Calu3 (cell line): ENCODE measurements around the gene ADCY7. TPM values are rescaled to one million over a fixed set of nuclear protein-coding genes. Genes with fewer than 3 reads are reported as not detected.

Source experiments
- BruUV-seq: library from RNA; stranded (reverse); fragments of 400-500 nt; replicated peaks from 2 replicates; lab custom pipeline; 2021; lab: Mats Ljungman, UMichigan
- CTCF ChIA-PET: fragments of 300-600 bp; sonication (Branson Sonifier 250); formaldehyde crosslinking; loops from one replicate; lab custom pipeline; 2022; ENCODE audit warnings: antibody characterized with exemption; lab: Charles Lee
- DNase-seq: peaks from one replicate; pipeline ENCODE4 v3.0.0; 2022
- H3K27ac Mint-ChIP-seq: one replicate; pipeline ENCODE4 v1.8.0; 2022; ENCODE audit warnings: mixed read lengths; ENCODE audit not compliant: unreplicated experiment
- H3K27me3 Mint-ChIP-seq: one replicate; pipeline ENCODE4 v1.8.0; 2022; ENCODE audit warnings: mixed read lengths; ENCODE audit not compliant: unreplicated experiment
- H3K36me3 Mint-ChIP-seq: one replicate; pipeline ENCODE4 v1.8.0; 2022; ENCODE audit warnings: mild to moderate bottlenecking, moderate library complexity, mixed read lengths; ENCODE audit not compliant: insufficient read depth, unreplicated experiment
- H3K4me1 Mint-ChIP-seq: one replicate; pipeline ENCODE4 v1.8.0; 2022; ENCODE audit warnings: mild to moderate bottlenecking, low read depth, mixed read lengths; ENCODE audit not compliant: unreplicated experiment
- H3K4me3 Mint-ChIP-seq: one replicate; pipeline ENCODE4 v1.8.0; 2022; ENCODE audit warnings: mild to moderate bottlenecking, low read depth, moderate library complexity, mixed read lengths; ENCODE audit not compliant: unreplicated experiment
- H3K9me3 Mint-ChIP-seq: one replicate; pipeline ENCODE4 v1.8.0; 2022; ENCODE audit warnings: low read depth, mixed read lengths; ENCODE audit not compliant: unreplicated experiment
- intact Hi-C: fragments of 100-400 bp; cut with micrococcal nuclease; formaldehyde crosslinking; loops from one replicate; pipeline ENCODE4 v1.10.0; 2022; ENCODE audit not compliant: unreplicated experiment
- total RNA-seq: library from RNA; stranded (reverse); gene quantifications from 2 replicates; pipeline ENCODE4 v1.2.3, GENCODE V29; 2022
- TF ChIP-seq, protein P1 (sequence below): fragments of 200-600 bp; IDR thresholded peaks from one replicate; pipeline ENCODE4 v1.8.0; 2022; ENCODE audit warnings: antibody characterized with exemption; ENCODE audit not compliant: unreplicated experiment

Gene ADCY7
- total RNA-seq, 1 experiment from 2014 or later: 67.7 TPM

DNA sequence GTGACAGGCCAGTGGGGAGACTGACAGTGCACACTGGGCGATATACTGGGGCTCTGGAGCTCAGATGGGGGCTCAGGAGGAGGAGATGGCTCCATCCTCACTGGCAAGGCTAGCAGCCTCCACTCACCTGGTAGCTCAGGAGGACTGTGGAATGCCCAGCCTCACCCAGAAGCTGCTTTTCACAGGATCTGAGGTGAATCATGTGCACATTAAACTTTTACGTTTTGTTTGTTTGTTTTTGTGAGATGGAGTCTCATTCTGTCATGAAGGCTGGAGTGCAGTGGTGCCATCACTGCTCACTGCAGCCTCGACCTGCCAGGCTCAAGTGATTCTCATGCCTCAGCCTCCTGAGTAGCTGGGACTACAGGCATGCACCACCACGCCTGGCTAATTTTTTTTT is 28.6 kb downstream of the ADCY7 start:
- Mint-ChIP-seq H3K36me3 (peaks cover 25% of the 10 kb centered on the region), H3K4me3 (no peak overlapping the region), H3K27me3 (no peaks in the 10 kb centered on the region), H3K27ac (no peak overlapping the region), H3K4me1 (no peaks in the 10 kb centered on the region), H3K9me3 (no peaks in the 10 kb centered on the region)
- TF ChIP-seq, protein P1, sequence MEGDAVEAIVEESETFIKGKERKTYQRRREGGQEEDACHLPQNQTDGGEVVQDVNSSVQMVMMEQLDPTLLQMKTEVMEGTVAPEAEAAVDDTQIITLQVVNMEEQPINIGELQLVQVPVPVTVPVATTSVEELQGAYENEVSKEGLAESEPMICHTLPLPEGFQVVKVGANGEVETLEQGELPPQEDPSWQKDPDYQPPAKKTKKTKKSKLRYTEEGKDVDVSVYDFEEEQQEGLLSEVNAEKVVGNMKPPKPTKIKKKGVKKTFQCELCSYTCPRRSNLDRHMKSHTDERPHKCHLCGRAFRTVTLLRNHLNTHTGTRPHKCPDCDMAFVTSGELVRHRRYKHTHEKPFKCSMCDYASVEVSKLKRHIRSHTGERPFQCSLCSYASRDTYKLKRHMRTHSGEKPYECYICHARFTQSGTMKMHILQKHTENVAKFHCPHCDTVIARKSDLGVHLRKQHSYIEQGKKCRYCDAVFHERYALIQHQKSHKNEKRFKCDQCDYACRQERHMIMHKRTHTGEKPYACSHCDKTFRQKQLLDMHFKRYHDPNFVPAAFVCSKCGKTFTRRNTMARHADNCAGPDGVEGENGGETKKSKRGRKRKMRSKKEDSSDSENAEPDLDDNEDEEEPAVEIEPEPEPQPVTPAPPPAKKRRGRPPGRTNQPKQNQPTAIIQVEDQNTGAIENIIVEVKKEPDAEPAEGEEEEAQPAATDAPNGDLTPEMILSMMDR: no peak
- CTCF ChIA-PET: interaction anchor here (0.6 to 1.4 kb wide), 2 partner anchors 20 to 42 kb away, joined by 3 to 9 read pairs; no protein-coding TSS in a partner anchor
- no TSS peak for BruUV-seq
- intact Hi-C loops: no loop called here
- no peak for DNase-seq

DNA sequence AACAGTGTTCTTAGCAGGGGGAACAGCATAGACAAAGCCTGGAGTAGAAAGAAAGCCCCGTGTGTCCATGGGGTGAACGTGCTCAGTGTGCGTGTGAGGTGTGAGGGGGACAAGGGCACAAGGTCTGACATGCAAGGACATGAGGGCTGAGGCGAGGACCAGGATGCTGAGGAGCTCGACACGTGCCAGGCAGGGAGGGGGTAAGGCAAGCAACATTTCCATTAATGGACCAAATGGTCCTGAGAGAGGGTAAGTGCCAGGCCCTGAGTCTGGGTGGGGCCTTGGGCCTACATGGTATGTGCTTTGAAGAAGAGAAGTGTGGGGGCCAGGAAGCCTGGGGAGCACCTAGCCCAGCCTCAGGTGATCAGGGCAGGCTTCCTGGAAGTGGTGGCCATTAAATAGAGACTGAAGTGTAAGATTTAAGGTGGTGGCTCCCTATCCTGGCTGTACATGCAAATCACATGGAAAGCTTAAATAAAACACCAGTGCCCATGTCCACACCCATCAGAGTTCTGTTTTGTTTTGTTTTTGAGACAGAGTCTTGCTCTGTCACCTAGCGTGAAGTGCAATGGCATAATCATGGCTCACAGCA is 29.3 kb downstream of the ADCY7 start:
- CTCF ChIA-PET: no interaction called here
- TF ChIP-seq, protein P1: no peak
- Mint-ChIP-seq H3K4me1 (no peaks in the 10 kb centered on the region), H3K27me3 (no peaks in the 10 kb centered on the region), H3K9me3 (no peaks in the 10 kb centered on the region), H3K4me3 (no peak overlapping the region), H3K36me3 (peaks cover 22% of the 10 kb centered on the region), H3K27ac (no peak overlapping the region)
- intact Hi-C loops: no loop called here
- DNase-seq: no peak
- no TSS peak for BruUV-seq

DNA sequence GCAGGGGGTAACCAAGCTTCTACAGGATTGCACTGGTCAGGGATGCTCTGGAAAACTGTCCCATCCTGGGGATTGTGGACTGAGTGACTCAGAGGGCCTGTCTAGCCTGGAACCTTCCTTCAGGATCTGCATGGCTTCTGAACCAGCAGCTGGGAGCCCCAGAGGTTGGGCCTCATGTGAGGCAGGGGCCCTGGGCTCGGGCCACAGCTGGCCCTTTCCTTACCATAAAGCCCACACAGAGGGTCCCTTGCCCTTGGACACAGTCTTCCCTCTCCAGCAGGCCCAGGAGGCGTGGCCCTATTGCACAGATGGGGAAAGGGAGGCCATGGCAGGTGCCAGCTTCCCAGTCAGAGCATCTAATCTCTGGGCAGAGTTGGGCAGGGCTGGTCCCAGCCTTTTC is 30.5 kb downstream of the ADCY7 start:
- peaks cover 26% of the 10 kb centered on the region for H3K36me3 Mint-ChIP-seq
- H3K4me1 Mint-ChIP-seq: no peaks in the 10 kb centered on the region
- no TSS peak for BruUV-seq
- TF ChIP-seq, protein P1: no peak
- no peaks in the 10 kb centered on the region for H3K9me3 Mint-ChIP-seq
- no peak overlapping the region for H3K4me3 Mint-ChIP-seq
- H3K27ac Mint-ChIP-seq: no peak overlapping the region
- CTCF ChIA-PET: no interaction called here
- intact Hi-C loops: no loop called here
- no peaks in the 10 kb centered on the region for H3K27me3 Mint-ChIP-seq
- DNase-seq: no peak

DNA sequence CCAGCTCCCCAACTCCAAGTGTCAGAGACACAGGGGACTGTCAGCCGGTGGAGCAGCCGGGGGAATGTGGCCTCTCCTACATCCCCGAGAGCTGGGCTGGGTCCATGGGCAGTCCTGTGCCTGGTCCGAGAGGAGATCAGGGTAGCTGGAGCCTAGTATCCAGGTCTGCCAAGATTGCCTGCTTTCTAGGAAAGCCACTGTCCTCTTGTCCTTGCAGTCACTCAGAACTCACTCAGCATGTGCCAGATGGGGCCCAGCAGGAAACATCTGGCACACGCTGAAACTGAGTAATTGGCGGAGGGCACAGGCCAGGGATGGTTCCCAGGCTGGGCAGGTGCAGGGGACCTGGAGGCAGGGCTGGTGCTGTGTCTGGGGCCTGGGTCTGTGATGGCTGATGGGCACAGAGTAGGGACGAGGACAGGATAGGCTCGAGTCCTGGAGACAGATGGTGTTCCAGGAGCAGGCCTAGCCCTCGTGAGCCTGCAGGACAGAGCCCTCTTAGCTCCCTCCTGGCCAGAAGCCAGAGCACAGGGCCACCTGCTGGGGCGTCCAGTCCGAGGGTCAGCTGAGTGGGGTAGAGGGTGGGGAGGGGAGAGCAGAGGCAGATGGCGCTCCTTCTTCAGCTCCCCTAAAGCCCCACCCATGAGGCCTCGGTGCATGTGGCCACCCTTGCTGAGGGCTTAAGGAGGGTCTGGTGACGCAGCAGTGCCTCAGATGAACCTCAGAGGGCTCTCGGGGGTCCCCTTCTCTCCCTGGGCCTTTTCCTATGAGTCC is 31.1 kb downstream of the ADCY7 start:
- no peaks in the 10 kb centered on the region for H3K4me1 Mint-ChIP-seq
- no peaks in the 10 kb centered on the region for H3K9me3 Mint-ChIP-seq
- CTCF ChIA-PET: interaction anchor here (0.5 to 1.2 kb wide), 2 partner anchors 87 to 308 kb away, joined by 3 read pairs; no protein-coding TSS in a partner anchor
- TF ChIP-seq, protein P1: no peak
- no peak overlapping the region for H3K4me3 Mint-ChIP-seq
- no peak overlapping the region for H3K27ac Mint-ChIP-seq
- H3K36me3 Mint-ChIP-seq: peaks cover 31% of the 10 kb centered on the region
- BruUV-seq: no TSS peak
- DNase-seq: no peak
- intact Hi-C loops: no loop called here
- H3K27me3 Mint-ChIP-seq: no peaks in the 10 kb centered on the region
